ENCODE results near the gene PORCN. TPM values are rescaled to one million over a fixed set of nuclear protein-coding genes. Genes with fewer than 3 reads are reported as not detected.

The PORCN gene
- 12.9 TPM for total RNA-seq
- long read RNA-seq, partial matches to known transcripts, result 11 of 29 reads
- long read RNA-seq, other reads (novel, unspliced or antisense), result 13 of 29 reads

GRCh38 chrX:48508400-48509244, at the start of gene PORCN:
Gene PORCN (plus strand): TSS chrX:48508992. CDS start chrX:48509821, 829 bp downstream.
- peak; percentile 92 for DNase-seq (ENCODE audit: low spot score)
- intact Hi-C loops (cut with DNase I), result no loop called here

GRCh38 chrX:48459483-48459882, 49.3 kb upstream of the PORCN start:
- no peak for DNase-seq (ENCODE audit: low spot score)
- intact Hi-C loops (cut with DNase I), result no loop called here

- intact Hi-C loops (cut with DNase I), result no loop called here
- DNase-seq (ENCODE audit: low spot score), result no peak
Observed at GRCh38 chrX:48460031-48460430, 48.8 kb upstream of the PORCN start.

GRCh38 chrX:48460606-48461005, 48.2 kb upstream of the PORCN start:
- intact Hi-C loops (cut with DNase I), result no loop called here
- DNase-seq (ENCODE audit: low spot score), result no peak

- intact Hi-C loops (cut with DNase I), result no loop called here
- DNase-seq (ENCODE audit: low spot score), result no peak
Observed at GRCh38 chrX:48461830-48462229, 47.0 kb upstream of the PORCN start.

GRCh38 chrX:48465336-48465933, 43.4 kb upstream of the PORCN start:
- intact Hi-C loops (cut with DNase I), result no loop called here
- no peak for DNase-seq (ENCODE audit: low spot score)

- intact Hi-C loops (cut with DNase I), result no loop called here
Observed at GRCh38 chrX:48466696-48467095, 42.1 kb upstream of the PORCN start.

GRCh38 chrX:48467281-48467761, 41.5 kb upstream of the PORCN start:
- intact Hi-C loops (cut with DNase I), result no loop called here
- DNase-seq (ENCODE audit: low spot score), result no peak

More at GRCh38 chrX:48466696-48467095, 42.1 kb upstream of the PORCN start:
- no peak for DNase-seq (ENCODE audit: low spot score)

- intact Hi-C loops (cut with DNase I), result no loop called here
- DNase-seq (ENCODE audit: low spot score), result no peak
Observed at GRCh38 chrX:48468247-48468671, 40.5 kb upstream of the PORCN start.

GRCh38 chrX:48468693-48469691, 39.8 kb upstream of the PORCN start:
- peak; percentile 54 for DNase-seq (ENCODE audit: low spot score)
- intact Hi-C loops (cut with DNase I), result no loop called here

- no peak for DNase-seq (ENCODE audit: low spot score)
- intact Hi-C loops (cut with DNase I), result loop anchor here (10.0 kb wide), 2 partner anchors 385 to 635 kb away; partner anchors contain the start of gene ZNF81
Observed at GRCh38 chrX:48470110-48470832, 38.5 kb upstream of the PORCN start, which contains the start of gene SLC38A5. Gene SLC38A5 (minus strand): TSS chrX:48470260. CDS start chrX:48467924, 2,336 bp downstream.

- DNase-seq (ENCODE audit: low spot score), result no peak
- intact Hi-C loops (cut with DNase I), result loop anchor here (10.0 kb wide), 2 partner anchors 386 to 636 kb away; partner anchors contain the start of gene ZNF81
Observed at GRCh38 chrX:48470833-48471118, 38.0 kb upstream of the PORCN start.

GRCh38 chrX:48471504-48471903, 37.3 kb upstream of the PORCN start:
- intact Hi-C loops (cut with DNase I), result loop anchor here (10.0 kb wide), 2 partner anchors 387 to 637 kb away; partner anchors contain the start of gene ZNF81
- no peak for DNase-seq (ENCODE audit: low spot score)

- intact Hi-C loops (cut with DNase I), result loop anchor here (10.0 kb wide), 2 partner anchors 387 to 637 kb away; partner anchors contain the start of gene ZNF81
- DNase-seq (ENCODE audit: low spot score), result no peak
Observed at GRCh38 chrX:48472225-48472624, 36.6 kb upstream of the PORCN start.

- intact Hi-C loops (cut with DNase I), result loop anchor here (10.0 kb wide), 2 partner anchors 388 to 638 kb away; partner anchors contain the start of gene ZNF81
- DNase-seq (ENCODE audit: low spot score), result no peak
Observed at GRCh38 chrX:48472851-48473703, 35.7 kb upstream of the PORCN start.

- DNase-seq (ENCODE audit: low spot score), result no peak
- intact Hi-C loops (cut with DNase I), result loop anchor here (10.0 kb wide), 2 partner anchors 389 to 639 kb away; partner anchors contain the start of gene ZNF81
Observed at GRCh38 chrX:48473704-48473990, 35.1 kb upstream of the PORCN start.

- DNase-seq (ENCODE audit: low spot score), result no peak
- intact Hi-C loops (cut with DNase I), result loop anchor here (10.0 kb wide), 2 partner anchors 389 to 639 kb away; partner anchors contain the start of gene ZNF81
Observed at GRCh38 chrX:48474127-48474526, 34.7 kb upstream of the PORCN start.

- intact Hi-C loops (cut with DNase I), result loop anchor here (10.0 kb wide), 2 partner anchors 390 to 640 kb away; partner anchors contain the start of gene ZNF81
- DNase-seq (ENCODE audit: low spot score), result no peak
Observed at GRCh38 chrX:48474581-48474980, 34.2 kb upstream of the PORCN start.

All from cardiac septum (tissue), 1 donor.